Liver (tissue), 3 donors: ENCODE results near the gene TCF7L2.

Experiments
- MAX ChIP-seq: IDR thresholded peaks from 2 replicates; pipeline ENCODE4 v1.6.1; 2016; ENCODE audit warnings: antibody characterized with exemption
- RAD21 ChIP-seq, 2 donors: IDR thresholded peaks; 2 replicates each; pipeline ENCODE4 v1.6.1; 2016; ENCODE audit warnings: antibody characterized with exemption in 2 of 2, mild to moderate bottlenecking in 2 of 2
- TAF1 ChIP-seq: conservative IDR thresholded peaks from 2 replicates; pipeline ENCODE4 v1.6.1; 2016; ENCODE audit warnings: antibody characterized with exemption, mild to moderate bottlenecking
- YY1 ChIP-seq: IDR thresholded peaks from 2 replicates; pipeline ENCODE4 v1.6.1; 2016; ENCODE audit warnings: antibody characterized with exemption, mild to moderate bottlenecking
- TF ChIP-seq, protein P1 (sequence below): fragments of 150-350 bp; IDR thresholded peaks from 2 replicates; pipeline ENCODE4 v1.5.1; 2017; ENCODE audit warnings: improper control_type of control experiment, low read depth, low read length; ENCODE audit not compliant: missing input control
- TF ChIP-seq, protein P2 (sequence below): IDR thresholded peaks from 2 replicates; pipeline ENCODE4 v1.6.1; 2016; ENCODE audit warnings: antibody characterized with exemption
- donor health status: healthy.
- donor health status: healthy.

DNA sequence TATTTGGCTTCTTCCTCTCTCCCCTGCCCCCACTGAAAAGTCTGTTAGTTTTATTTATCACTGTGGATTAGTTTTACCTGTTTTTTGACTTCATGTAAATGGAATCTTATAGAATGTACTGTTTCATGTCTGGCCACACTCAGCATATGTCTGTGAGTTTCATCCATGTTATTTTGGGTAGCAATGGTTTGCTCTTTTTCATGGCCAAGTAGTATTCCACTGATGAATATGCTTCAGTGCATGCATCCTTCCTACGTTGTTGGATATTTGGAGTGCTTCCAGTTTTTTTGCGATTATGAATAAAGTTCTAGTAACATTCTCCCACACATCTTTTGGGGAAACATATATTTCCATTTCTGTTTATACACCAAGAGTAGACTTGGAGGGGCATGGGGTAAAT, 19.1 kb downstream of the TCF7L2 start:
- TF ChIP-seq, protein P1, sequence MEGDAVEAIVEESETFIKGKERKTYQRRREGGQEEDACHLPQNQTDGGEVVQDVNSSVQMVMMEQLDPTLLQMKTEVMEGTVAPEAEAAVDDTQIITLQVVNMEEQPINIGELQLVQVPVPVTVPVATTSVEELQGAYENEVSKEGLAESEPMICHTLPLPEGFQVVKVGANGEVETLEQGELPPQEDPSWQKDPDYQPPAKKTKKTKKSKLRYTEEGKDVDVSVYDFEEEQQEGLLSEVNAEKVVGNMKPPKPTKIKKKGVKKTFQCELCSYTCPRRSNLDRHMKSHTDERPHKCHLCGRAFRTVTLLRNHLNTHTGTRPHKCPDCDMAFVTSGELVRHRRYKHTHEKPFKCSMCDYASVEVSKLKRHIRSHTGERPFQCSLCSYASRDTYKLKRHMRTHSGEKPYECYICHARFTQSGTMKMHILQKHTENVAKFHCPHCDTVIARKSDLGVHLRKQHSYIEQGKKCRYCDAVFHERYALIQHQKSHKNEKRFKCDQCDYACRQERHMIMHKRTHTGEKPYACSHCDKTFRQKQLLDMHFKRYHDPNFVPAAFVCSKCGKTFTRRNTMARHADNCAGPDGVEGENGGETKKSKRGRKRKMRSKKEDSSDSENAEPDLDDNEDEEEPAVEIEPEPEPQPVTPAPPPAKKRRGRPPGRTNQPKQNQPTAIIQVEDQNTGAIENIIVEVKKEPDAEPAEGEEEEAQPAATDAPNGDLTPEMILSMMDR = no peak
- TF ChIP-seq MAX = no peak
- TF ChIP-seq, protein P2, sequence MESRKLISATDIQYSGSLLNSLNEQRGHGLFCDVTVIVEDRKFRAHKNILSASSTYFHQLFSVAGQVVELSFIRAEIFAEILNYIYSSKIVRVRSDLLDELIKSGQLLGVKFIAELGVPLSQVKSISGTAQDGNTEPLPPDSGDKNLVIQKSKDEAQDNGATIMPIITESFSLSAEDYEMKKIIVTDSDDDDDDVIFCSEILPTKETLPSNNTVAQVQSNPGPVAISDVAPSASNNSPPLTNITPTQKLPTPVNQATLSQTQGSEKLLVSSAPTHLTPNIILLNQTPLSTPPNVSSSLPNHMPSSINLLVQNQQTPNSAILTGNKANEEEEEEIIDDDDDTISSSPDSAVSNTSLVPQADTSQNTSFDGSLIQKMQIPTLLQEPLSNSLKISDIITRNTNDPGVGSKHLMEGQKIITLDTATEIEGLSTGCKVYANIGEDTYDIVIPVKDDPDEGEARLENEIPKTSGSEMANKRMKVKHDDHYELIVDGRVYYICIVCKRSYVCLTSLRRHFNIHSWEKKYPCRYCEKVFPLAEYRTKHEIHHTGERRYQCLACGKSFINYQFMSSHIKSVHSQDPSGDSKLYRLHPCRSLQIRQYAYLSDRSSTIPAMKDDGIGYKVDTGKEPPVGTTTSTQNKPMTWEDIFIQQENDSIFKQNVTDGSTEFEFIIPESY = no peak
- no peak for TF ChIP-seq RAD21 (IDR thresholded peaks at IDR 0.05)
- TF ChIP-seq TAF1 = no peak
- TF ChIP-seq YY1 = no peak
